Measurements from ENCODE around the gene LPIN2.
"Not testable (repeated sequence)": the region's sequence is repeated elsewhere in the genome, so short reads cannot be mapped to it uniquely, and the experiment has no call there.

The LPIN2 gene

DNA sequence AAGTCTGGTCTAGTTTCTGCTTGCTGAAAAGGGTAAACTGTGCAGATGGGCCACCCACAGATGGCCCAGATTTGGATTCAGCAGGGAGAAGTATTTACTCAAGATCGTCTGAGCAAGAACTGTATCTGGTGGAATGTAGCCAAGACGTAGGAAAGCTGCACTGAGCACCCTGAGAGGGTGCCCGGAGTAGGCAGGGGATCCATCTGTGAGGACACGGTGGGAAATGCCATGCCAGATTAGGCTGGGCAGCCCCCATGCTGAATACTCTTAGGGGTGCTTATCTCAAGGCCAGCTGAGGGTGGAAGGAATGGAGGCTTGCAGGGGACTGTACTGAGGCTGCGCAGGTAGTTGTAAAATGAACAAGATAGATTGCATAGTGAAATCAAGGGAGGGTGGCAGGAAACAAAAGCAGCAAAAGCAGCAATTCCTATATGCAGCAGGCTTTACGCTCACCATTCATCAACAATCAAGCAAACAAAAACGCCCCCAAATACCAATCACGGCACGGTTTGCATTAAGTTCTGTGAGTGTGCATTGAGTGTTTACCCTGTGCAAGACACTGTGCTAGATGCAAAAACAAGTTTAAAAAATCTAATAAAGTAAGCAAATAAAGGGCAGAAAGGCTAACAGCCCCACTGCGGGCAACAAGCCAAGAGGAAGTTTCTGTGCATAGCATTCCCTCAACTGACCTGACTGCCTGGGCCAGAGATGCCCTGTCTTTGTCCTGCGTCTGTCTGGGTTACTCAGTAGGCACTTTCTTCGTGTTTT is 32.2 kb upstream of the LPIN2 start:
- DNase-seq (ENCODE audit: low spot score), result peak; percentile 51

DNA sequence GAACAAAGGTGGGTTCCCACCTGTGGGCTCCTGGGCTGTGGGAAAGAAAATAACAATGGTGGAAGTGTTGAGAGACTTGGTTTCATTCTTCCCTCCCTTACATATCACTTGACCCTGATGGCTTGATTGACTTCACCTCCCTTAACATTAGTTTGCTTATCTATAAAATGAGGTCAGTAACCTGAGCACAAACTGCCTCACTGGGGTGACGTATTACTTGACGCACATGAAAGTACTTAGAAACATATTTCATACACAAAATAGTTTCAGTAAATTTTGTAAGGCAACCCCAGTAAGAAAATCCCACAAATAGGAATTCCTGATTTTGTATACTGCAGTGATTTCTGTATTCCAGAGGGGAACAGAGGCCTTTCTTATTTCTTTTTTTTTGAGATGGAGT is 29.4 kb upstream of the LPIN2 start:
- no peak for DNase-seq (ENCODE audit: low spot score)

DNA sequence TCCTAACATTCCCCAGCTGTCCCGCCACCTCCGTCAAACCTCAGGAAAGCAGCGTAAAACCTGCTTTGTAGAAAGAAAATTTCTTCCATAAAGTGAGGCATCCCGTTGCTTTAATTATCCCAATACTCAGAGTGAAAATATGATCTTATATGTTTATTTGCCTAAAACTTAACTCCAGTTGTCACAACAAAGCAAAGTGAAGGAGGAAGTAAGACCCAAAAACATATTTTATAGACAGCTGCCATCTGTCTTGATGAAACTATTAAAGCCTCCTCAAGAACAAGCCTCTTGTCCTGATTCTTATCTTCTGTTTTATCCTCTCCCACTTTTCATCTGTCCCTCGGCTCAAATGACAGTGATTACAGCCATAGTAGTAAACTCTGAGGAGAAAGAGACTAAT is 28.9 kb upstream of the LPIN2 start:
- DNase-seq (ENCODE audit: low spot score), result no peak

DNA sequence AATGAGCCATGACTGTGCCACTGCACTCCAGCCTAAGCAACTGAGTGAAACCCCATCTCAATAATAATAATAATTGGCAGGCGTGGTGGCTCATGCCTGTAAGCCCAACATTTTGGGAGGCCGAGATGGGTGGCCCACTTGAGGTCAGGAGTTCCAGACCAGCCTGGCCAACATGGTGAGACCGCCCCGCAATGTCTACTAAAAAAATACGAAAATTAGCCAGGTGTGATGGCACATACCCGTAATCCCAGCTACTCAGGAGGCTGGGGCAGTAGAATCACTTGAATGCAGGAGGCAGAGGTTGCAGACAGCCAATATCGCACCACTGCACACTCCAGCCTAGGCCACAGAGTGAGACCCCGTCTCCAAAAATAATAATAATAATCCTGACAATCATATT is 27.9 kb upstream of the LPIN2 start:
- DNase-seq (ENCODE audit: low spot score), result no peak

GRCh38 chr18:3040173-3040572 is 27.2 kb upstream of the LPIN2 start:
- DNase-seq (ENCODE audit: low spot score), result no peak

DNA sequence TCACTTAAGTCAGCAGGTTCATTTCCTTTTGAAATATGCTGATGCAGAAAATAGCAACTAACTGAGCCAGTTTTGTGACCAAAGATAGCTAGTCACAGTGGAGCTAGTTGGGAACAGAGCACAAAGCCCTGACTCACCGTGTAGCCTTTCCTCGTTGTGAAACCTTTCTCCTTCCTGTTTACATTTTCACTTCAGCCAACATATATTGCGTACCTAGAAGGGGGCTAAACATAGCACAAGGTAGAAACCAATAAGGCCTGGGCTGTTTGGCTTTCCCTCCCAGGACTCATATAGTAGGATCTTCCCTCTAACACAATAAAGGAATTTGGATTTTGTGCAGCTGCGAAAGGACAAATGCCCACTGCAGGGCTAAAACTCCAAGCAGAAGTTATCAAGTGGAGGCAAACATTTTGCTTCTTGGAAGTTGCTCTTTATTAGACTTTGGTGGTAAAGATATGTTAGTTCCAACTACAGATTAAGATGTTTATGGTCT is 24.5 kb upstream of the LPIN2 start:
- no peak for DNase-seq (ENCODE audit: low spot score)

GRCh38 chr18:3036108-3036507 is 23.2 kb upstream of the LPIN2 start:
- DNase-seq (ENCODE audit: low spot score), result no peak

DNA sequence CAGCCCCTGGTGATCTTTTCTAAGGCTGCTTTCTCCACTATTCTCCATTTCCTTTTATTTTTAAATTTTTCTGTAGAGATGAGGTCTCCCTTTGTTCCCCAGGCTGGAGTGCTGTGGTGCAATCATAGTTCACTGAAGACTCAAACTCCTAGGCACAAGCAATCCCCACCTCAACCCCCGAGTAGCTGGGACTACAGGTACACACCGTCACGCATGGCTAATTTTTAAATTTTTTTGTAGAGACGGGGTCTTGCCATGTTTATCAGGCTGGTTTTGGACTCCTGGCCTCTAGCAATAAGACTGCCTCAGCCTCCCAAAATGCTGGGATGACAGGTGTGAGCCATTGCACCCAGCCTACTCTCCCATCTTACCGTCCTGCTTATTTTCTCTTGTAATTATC is 22.7 kb upstream of the LPIN2 start:
- DNase-seq (ENCODE audit: low spot score), result no peak

DNA sequence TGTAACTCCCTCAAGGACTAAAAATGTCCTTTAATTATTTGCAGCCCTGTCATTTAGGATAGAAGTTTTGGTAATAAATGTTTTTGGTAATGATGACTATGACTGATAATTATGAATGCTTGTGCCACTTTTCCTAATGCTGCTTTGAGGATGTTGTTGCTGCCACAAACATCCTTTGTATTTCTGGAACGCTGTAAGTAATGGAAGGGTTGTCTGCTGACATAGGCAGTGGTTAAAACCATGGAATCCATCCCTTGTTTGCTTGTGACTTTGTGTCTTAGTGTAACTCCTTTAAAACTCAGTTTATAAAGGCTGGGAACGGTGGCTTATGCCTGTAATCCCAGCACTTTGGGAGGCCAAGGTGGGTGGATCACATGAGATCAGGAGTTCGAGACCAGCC is 19.8 kb upstream of the LPIN2 start:
- DNase-seq (ENCODE audit: low spot score), result no peak

DNA sequence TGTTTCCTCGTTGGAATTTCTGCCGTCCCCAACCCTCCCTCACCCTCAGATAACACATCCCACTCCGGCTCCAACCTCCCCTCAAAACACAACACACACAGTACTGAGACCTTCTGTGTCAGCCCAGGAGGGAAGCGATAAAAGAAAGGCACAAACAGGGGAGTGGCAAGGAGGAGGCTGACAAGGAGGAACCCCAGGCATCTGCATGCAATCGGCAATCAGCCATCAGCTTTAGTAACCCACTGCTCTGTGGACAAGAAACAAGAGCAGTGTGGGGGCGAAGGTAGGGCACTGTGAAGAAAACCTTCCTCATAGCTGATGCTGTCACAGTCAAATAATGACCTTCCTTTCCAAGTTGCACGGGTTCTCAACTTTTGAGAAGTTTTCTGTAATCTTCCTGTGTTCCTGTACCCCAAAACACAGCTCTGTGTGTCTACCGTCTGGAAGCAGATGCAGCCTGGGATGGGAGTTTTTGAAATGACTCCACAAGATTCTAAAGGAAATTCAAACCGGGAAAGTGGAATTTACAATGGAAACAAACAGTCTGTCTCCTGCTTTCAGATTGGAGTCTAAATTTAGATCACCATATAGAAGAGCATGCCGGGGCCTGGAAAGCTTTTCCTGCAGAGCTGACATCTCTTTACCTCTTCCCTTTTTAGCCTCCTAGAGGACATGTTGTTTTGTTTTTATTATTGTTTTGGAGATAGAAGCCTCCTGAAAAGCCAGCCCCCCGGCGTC is 16.4 kb upstream of the LPIN2 start:
- DNase-seq (ENCODE audit: low spot score), result no peak

DNA sequence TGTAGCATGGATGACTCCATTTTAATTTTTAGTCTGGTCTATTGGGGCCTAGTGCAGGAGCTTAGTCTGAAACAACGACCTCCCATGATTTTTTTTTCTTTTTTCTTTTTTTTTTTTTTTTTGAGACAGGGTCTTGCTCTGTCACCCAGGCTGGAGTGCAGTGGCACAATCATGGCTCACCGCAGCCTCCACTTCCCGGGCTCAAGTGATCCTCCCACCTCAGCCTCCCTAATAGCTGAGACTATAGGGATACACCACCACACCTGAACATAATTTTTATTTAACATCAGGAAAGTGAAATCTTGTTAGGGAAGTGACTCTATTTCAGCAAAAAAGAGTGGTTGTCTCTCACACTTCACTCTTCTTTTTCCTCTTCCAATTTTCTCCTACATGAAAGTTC is 15.2 kb upstream of the LPIN2 start:
- DNase-seq (ENCODE audit: low spot score), result not testable (repeated sequence)

GRCh38 chr18:3027370-3027891 is 14.5 kb upstream of the LPIN2 start:
- no peak for DNase-seq (ENCODE audit: low spot score)

DNA sequence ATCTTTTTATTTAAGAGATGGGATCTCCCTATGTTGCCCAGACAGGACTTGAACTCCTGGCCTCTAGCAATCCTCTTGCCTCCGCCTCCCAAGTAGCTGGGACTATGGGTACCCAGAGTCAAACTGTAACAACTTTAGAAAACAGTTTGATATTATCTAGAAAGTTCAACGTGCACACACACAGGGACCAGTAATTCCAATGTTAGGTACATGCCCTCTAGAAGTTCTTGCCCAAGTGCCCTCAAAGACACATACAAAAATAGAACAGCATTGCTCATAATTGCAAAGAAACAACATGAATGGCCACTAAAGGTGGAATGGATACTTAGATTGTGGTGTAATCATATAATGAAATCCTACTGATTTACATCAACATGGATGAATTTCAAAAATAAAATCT is 12.6 kb upstream of the LPIN2 start:
- DNase-seq (ENCODE audit: low spot score), result no peak

GRCh38 chr18:3023603-3024002 is 10.7 kb upstream of the LPIN2 start:
- not testable (repeated sequence) for DNase-seq (ENCODE audit: low spot score)

- no peak for DNase-seq (ENCODE audit: low spot score)
These were observed 3.8 kb upstream of the LPIN2 start for GRCh38 chr18:3016585-3017297.

- DNase-seq (ENCODE audit: low spot score), result no peak
These were observed 2.9 kb upstream of the LPIN2 start for GRCh38 chr18:3015851-3016250.

GRCh38 chr18:3015204-3015592 is 2.3 kb upstream of the LPIN2 start:
- no peak for DNase-seq (ENCODE audit: low spot score)

GRCh38 chr18:3014503-3015203 is 1.7 kb upstream of the LPIN2 start:
- DNase-seq (ENCODE audit: low spot score), result no peak

- DNase-seq (ENCODE audit: low spot score), result peak; percentile 91
These were observed 564 bp downstream of the LPIN2 start for GRCh38 chr18:3012136-3013023.

GRCh38 chr18:3010086-3010485 is 2.9 kb downstream of the LPIN2 start:
- no peak for DNase-seq (ENCODE audit: low spot score)

GRCh38 chr18:3008541-3008940 is 4.4 kb downstream of the LPIN2 start:
- DNase-seq (ENCODE audit: low spot score), result no peak

Measured in D341Med (cell line).